ENCODE results near the gene SRPRB.
"Not testable (repeated sequence)": the region's sequence is repeated elsewhere in the genome, so short reads cannot be mapped to it uniquely, and the experiment has no call there.

- TF ChIP-seq, protein P1, sequence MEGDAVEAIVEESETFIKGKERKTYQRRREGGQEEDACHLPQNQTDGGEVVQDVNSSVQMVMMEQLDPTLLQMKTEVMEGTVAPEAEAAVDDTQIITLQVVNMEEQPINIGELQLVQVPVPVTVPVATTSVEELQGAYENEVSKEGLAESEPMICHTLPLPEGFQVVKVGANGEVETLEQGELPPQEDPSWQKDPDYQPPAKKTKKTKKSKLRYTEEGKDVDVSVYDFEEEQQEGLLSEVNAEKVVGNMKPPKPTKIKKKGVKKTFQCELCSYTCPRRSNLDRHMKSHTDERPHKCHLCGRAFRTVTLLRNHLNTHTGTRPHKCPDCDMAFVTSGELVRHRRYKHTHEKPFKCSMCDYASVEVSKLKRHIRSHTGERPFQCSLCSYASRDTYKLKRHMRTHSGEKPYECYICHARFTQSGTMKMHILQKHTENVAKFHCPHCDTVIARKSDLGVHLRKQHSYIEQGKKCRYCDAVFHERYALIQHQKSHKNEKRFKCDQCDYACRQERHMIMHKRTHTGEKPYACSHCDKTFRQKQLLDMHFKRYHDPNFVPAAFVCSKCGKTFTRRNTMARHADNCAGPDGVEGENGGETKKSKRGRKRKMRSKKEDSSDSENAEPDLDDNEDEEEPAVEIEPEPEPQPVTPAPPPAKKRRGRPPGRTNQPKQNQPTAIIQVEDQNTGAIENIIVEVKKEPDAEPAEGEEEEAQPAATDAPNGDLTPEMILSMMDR (IDR thresholded peaks at IDR 0.05) = not testable (repeated sequence)
- TF ChIP-seq POLR2A (IDR thresholded peaks at IDR 0.05) = not testable (repeated sequence)
Observed at GRCh38 chr3:133780756-133781155, 24.9 kb upstream of the SRPRB start.

Data from testis (tissue), 2 donors.